ENCODE results near the gene FSHR.

- TF ChIP-seq SNAI2 (CRISPR knock-in tag; IDR thresholded peaks at IDR 0.05) (no peak), RARB (CRISPR knock-in tag; IDR thresholded peaks at IDR 0.05) (no peak), OSR1 (CRISPR knock-in tag; IDR thresholded peaks at IDR 0.05) (no peak), ARNTL (CRISPR knock-in tag; IDR thresholded peaks at IDR 0.05; ENCODE audit: borderline replicate concordance, low read depth) (no peak), TSHZ2 (CRISPR knock-in tag; IDR thresholded peaks at IDR 0.05) (no peak), ZFP30 (CRISPR knock-in tag; IDR thresholded peaks at IDR 0.05) (no peak), ESRRG (CRISPR knock-in tag; IDR thresholded peaks at IDR 0.05) (no peak), GLIS3 (CRISPR knock-in tag; IDR thresholded peaks at IDR 0.05) (no peak), CSDC2 (CRISPR knock-in tag; IDR thresholded peaks at IDR 0.05) (no peak), ZNF8 (CRISPR knock-in tag; IDR thresholded peaks at IDR 0.05) (no peak)
- TF ChIP-seq, protein P1, sequence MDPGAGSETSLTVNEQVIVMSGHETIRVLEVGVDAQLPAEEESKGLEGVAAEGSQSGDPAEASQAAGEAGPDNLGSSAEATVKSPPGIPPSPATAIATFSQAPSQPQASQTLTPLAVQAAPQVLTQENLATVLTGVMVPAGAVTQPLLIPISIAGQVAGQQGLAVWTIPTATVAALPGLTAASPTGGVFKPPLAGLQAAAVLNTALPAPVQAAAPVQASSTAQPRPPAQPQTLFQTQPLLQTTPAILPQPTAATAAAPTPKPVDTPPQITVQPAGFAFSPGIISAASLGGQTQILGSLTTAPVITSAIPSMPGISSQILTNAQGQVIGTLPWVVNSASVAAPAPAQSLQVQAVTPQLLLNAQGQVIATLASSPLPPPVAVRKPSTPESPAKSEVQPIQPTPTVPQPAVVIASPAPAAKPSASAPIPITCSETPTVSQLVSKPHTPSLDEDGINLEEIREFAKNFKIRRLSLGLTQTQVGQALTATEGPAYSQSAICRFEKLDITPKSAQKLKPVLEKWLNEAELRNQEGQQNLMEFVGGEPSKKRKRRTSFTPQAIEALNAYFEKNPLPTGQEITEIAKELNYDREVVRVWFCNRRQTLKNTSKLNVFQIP (CRISPR knock-in tag; IDR thresholded peaks at IDR 0.05; ENCODE audit: borderline replicate concordance, low read depth), result no peak
- TF ChIP-seq, protein P2, sequence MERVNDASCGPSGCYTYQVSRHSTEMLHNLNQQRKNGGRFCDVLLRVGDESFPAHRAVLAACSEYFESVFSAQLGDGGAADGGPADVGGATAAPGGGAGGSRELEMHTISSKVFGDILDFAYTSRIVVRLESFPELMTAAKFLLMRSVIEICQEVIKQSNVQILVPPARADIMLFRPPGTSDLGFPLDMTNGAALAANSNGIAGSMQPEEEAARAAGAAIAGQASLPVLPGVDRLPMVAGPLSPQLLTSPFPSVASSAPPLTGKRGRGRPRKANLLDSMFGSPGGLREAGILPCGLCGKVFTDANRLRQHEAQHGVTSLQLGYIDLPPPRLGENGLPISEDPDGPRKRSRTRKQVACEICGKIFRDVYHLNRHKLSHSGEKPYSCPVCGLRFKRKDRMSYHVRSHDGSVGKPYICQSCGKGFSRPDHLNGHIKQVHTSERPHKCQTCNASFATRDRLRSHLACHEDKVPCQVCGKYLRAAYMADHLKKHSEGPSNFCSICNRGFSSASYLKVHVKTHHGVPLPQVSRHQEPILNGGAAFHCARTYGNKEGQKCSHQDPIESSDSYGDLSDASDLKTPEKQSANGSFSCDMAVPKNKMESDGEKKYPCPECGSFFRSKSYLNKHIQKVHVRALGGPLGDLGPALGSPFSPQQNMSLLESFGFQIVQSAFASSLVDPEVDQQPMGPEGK (CRISPR knock-in tag; IDR thresholded peaks at IDR 0.05; ENCODE audit: borderline replicate concordance), result no peak
- TF ChIP-seq, protein P3, sequence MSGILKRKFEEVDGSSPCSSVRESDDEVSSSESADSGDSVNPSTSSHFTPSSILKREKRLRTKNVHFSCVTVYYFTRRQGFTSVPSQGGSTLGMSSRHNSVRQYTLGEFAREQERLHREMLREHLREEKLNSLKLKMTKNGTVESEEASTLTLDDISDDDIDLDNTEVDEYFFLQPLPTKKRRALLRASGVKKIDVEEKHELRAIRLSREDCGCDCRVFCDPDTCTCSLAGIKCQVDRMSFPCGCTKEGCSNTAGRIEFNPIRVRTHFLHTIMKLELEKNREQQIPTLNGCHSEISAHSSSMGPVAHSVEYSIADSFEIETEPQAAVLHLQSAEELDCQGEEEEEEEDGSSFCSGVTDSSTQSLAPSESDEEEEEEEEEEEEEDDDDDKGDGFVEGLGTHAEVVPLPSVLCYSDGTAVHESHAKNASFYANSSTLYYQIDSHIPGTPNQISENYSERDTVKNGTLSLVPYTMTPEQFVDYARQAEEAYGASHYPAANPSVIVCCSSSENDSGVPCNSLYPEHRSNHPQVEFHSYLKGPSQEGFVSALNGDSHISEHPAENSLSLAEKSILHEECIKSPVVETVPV (CRISPR knock-in tag; IDR thresholded peaks at IDR 0.05), result no peak
Measured at GRCh38 chr2:48980846-48981245, 173.5 kb downstream of the FSHR start.

Data from SK-N-SH treated with all-trans-retinoic acid at 6 μM for 48 hours (cell line).